Measurements from ENCODE around the gene HSPBP1.

HSPBP1 gene

GRCh38 chr19:55213547-55213946 is 66.4 kb downstream of the HSPBP1 start:
- Histone ChIP-seq H3K9me3 (ENCODE audit: control insufficient read depth, low read depth, low read length) (no peaks in the 10 kb centered on the region), H3K4me3 (ENCODE audit: low read length) (no peak overlapping the region), H3K27me3 (ENCODE audit: control insufficient read depth, insufficient read depth, low read length) (no peaks in the 10 kb centered on the region), H3K4me1 (ENCODE audit: control insufficient read depth, low read depth, low read length) (peaks cover 3% of the 10 kb centered on the region), H3K36me3 (ENCODE audit: control insufficient read depth, low read depth, low read length) (no peaks in the 10 kb centered on the region), H3K9ac (ENCODE audit: low read length) (no peak overlapping the region), H3K27ac (ENCODE audit: low read length) (no peak overlapping the region)

GRCh38 chr19:55212447-55212846 is 67.5 kb downstream of the HSPBP1 start:
- Histone ChIP-seq H3K27ac (ENCODE audit: low read length) (no peak overlapping the region), H3K4me1 (ENCODE audit: control insufficient read depth, low read depth, low read length) (peaks cover 3% of the 10 kb centered on the region), H3K36me3 (ENCODE audit: control insufficient read depth, low read depth, low read length) (no peaks in the 10 kb centered on the region), H3K4me3 (ENCODE audit: low read length) (no peak overlapping the region), H3K9me3 (ENCODE audit: control insufficient read depth, low read depth, low read length) (no peaks in the 10 kb centered on the region), H3K27me3 (ENCODE audit: control insufficient read depth, insufficient read depth, low read length) (no peaks in the 10 kb centered on the region), H3K9ac (ENCODE audit: low read length) (no peak overlapping the region)
